Hepatocyte (in vitro differentiated cells): ENCODE results near the gene KPNA2. TPM values are rescaled to one million over a fixed set of nuclear protein-coding genes. Genes with fewer than 3 reads are reported as not detected.
"Not testable (repeated sequence)": the region's sequence is repeated elsewhere in the genome, so short reads cannot be mapped to it uniquely, and the experiment has no call there.

Source experiments
- DNase-seq: peaks from one replicate; pipeline ENCODE4 v3.0.0-alpha.2; 2016; ENCODE audit warnings: low spot score
- H2AFZ ChIP-seq: fragments of 200-600 bp; sonication (generic); 2 replicates; pipeline ENCODE4 v1.6.0; 2016; ENCODE audit warnings: antibody characterized with exemption, mild to moderate bottlenecking
- H3K27ac ChIP-seq: fragments of 200-600 bp; sonication (generic); 2 replicates; pipeline ENCODE4 v1.5.1; 2016; ENCODE audit warnings: mild to moderate bottlenecking
- H3K27me3 ChIP-seq: fragments of 200-600 bp; sonication (generic); 2 replicates; pipeline ENCODE4 v1.6.1; 2016
- H3K36me3 ChIP-seq: fragments of 200-600 bp; sonication (generic); replicated peaks from 2 replicates; pipeline ENCODE4 v1.5.1; 2016; ENCODE audit warnings: low read depth; ENCODE audit not compliant: insufficient read depth
- H3K4me1 ChIP-seq: fragments of 200-600 bp; sonication (generic); 2 replicates; pipeline ENCODE4 v1.5.1; 2016; ENCODE audit warnings: mild to moderate bottlenecking, moderate library complexity; ENCODE audit not compliant: insufficient read depth
- H3K4me2 ChIP-seq: fragments of 200-600 bp; sonication (generic); 2 replicates; pipeline ENCODE4 v1.6.0; 2016
- H3K4me3 ChIP-seq: fragments of 200-600 bp; sonication (generic); 2 replicates; pipeline ENCODE4 v1.5.1; 2016; ENCODE audit warnings: mild to moderate bottlenecking
- H3K79me2 ChIP-seq: fragments of 200-600 bp; sonication (generic); 2 replicates; pipeline ENCODE4 v1.6.0; 2017; ENCODE audit warnings: mild to moderate bottlenecking
- H3K9me2 ChIP-seq: fragments of 200-600 bp; sonication (generic); replicated peaks from 2 replicates; pipeline ENCODE4 v1.6.0; 2017; ENCODE audit warnings: mild to moderate bottlenecking; ENCODE audit not compliant: insufficient read depth
- H3K9me3 ChIP-seq: fragments of 200-600 bp; sonication (generic); 2 replicates; pipeline ENCODE4 v1.5.1; 2016; ENCODE audit warnings: low read depth, mild to moderate bottlenecking
- H4K20me1 ChIP-seq: fragments of 200-600 bp; sonication (generic); 2 replicates; pipeline ENCODE4 v1.6.0; 2016; ENCODE audit warnings: mild to moderate bottlenecking; ENCODE audit not compliant: insufficient read depth, poor library complexity, severe bottlenecking
- CTCF ChIP-seq: fragments of 200-600 bp; sonication (generic); IDR thresholded peaks from 2 replicates; pipeline ENCODE4 v1.5.1; 2016; ENCODE audit warnings: antibody characterized with exemption, mild to moderate bottlenecking; ENCODE audit not compliant: poor library complexity
- EZH2 ChIP-seq: fragments of 200-600 bp; sonication (generic); IDR thresholded peaks from 2 replicates; pipeline ENCODE4 v1.6.1; 2016; ENCODE audit warnings: antibody characterized with exemption, mild to moderate bottlenecking, borderline replicate concordance
- EZH2phosphoT487 ChIP-seq: fragments of 200-600 bp; sonication (generic); IDR thresholded peaks from one replicate; pipeline ENCODE4 v1.6.1; 2018; ENCODE audit warnings: antibody characterized with exemption, mild to moderate bottlenecking, low read depth, moderate library complexity; ENCODE audit not compliant: unreplicated experiment, severe bottlenecking
- WGBS: methylation state at CpG from one replicate; pipeline ENCODE4 v1.1.6; 2016; ENCODE audit warnings: low lambda C conversion rate; ENCODE audit errors: missing lambda C conversion rate; 5-methylcytosine and 5-hydroxymethylcytosine counted together
- polyA plus RNA-seq: library from polyadenylated mRNA; unstranded; fragments of >200 nt; fragmentation: Nextera tagmentation; extraction: Ambion mirVana; gene quantifications from 2 replicates; pipeline ENCODE4 v1.2.1, GENCODE V29; 2016
- total RNA-seq: library from RNA; depleted of rRNA; stranded (reverse); fragments of >200 nt; gene quantifications from 2 replicates; pipeline ENCODE4 v1.2.3, GENCODE V29; 2014

The KPNA2 gene
- total and polyA plus RNA-seq, 2 experiments from 2014 or later = 62.6 to 99.5 TPM

- Histone ChIP-seq H3K9me2 (no peaks in the 10 kb centered on the region), H2AFZ (no peak overlapping the region), H4K20me1 (no peaks in the 10 kb centered on the region), H3K4me3 (no peak overlapping the region), H3K9me3 (no peaks in the 10 kb centered on the region), H3K79me2 (no peaks in the 10 kb centered on the region), H3K4me2 (no peak overlapping the region), H3K4me1 (no peaks in the 10 kb centered on the region), H3K27me3 (no peaks in the 10 kb centered on the region), H3K27ac (no peak overlapping the region), H3K36me3 (no peaks in the 10 kb centered on the region)
- DNase-seq = no peak
- TF ChIP-seq CTCF = no peak
- no peak for TF ChIP-seq EZH2
- no peak for TF ChIP-seq EZH2phosphoT487
- WGBS = 59% methylated on average over 11 of the region's 11 CpGs
Observed at GRCh38 chr17:68061512-68062313, 26.2 kb downstream of the KPNA2 start.

GRCh38 chr17:68065366-68065765, 29.8 kb downstream of the KPNA2 start:
- not testable (repeated sequence) for H2AFZ ChIP-seq, H3K27ac ChIP-seq, H3K4me3 ChIP-seq, H3K4me1 ChIP-seq, H3K27me3 ChIP-seq, H3K9me3 ChIP-seq, DNase-seq, H3K36me3 ChIP-seq, H3K9me2 ChIP-seq, H3K4me2 ChIP-seq, H4K20me1 ChIP-seq, H3K79me2 ChIP-seq
- WGBS = 90% methylated on average over 7 of the region's 7 CpGs

GRCh38 chr17:68068512-68068911, 33.0 kb downstream of the KPNA2 start:
- H3K36me3 ChIP-seq, H3K4me1 ChIP-seq, H2AFZ ChIP-seq, H3K4me2 ChIP-seq, H3K27me3 ChIP-seq, H3K9me3 ChIP-seq, H3K27ac ChIP-seq, H3K9me2 ChIP-seq, DNase-seq, H3K79me2 ChIP-seq, H4K20me1 ChIP-seq, H3K4me3 ChIP-seq: not testable (repeated sequence)
- WGBS = 93% methylated on average over 3 of the region's 3 CpGs

- H3K36me3 ChIP-seq, H3K4me2 ChIP-seq, H3K4me3 ChIP-seq, H3K27ac ChIP-seq, H4K20me1 ChIP-seq, DNase-seq, H3K4me1 ChIP-seq, H3K9me3 ChIP-seq, H3K27me3 ChIP-seq, H3K9me2 ChIP-seq, H2AFZ ChIP-seq, H3K79me2 ChIP-seq: not testable (repeated sequence)
- 78% methylated on average over 15 of the region's 15 CpGs for WGBS
Observed at GRCh38 chr17:68070582-68071444, 35.3 kb downstream of the KPNA2 start.

GRCh38 chr17:68074279-68074678, 38.7 kb downstream of the KPNA2 start:
- Histone ChIP-seq H2AFZ (no peak overlapping the region), H3K4me3 (no peak overlapping the region), H3K79me2 (no peaks in the 10 kb centered on the region), H3K36me3 (no peaks in the 10 kb centered on the region), H3K9me2 (no peaks in the 10 kb centered on the region), H4K20me1 (no peaks in the 10 kb centered on the region), H3K27me3 (no peaks in the 10 kb centered on the region), H3K4me2 (no peak overlapping the region), H3K9me3 (no peaks in the 10 kb centered on the region), H3K27ac (no peak overlapping the region), H3K4me1 (peaks cover 8% of the 10 kb centered on the region)
- TF ChIP-seq EZH2phosphoT487 (no peak), EZH2 (no peak), CTCF (no peak)
- no peak for DNase-seq
- 93% methylated on average over 4 of the region's 4 CpGs for WGBS

GRCh38 chr17:68075953-68076607, 40.5 kb downstream of the KPNA2 start:
- not testable (repeated sequence) for H3K27ac ChIP-seq, H3K9me3 ChIP-seq, H3K4me3 ChIP-seq, H3K36me3 ChIP-seq, H3K27me3 ChIP-seq, H2AFZ ChIP-seq, H4K20me1 ChIP-seq, H3K4me1 ChIP-seq, H3K9me2 ChIP-seq, H3K4me2 ChIP-seq, H3K79me2 ChIP-seq
- WGBS = 92% methylated on average over 1 of the region's 1 CpG
- peak; percentile 41 for DNase-seq
